Measurements from ENCODE around the gene FUT9. TPM values are rescaled to one million over a fixed set of nuclear protein-coding genes. Genes with fewer than 3 reads are reported as not detected.

Gene FUT9
- total RNA-seq, 2 donors from 2014 or later, result 1.5 to 4.3 TPM

GRCh38 chr6:96196633-96197032, 180.9 kb downstream of the FUT9 start:
- Mint-ChIP-seq H3K27me3 (ENCODE audit: insufficient read depth) (no peaks in the 10 kb centered on the region), H3K36me3 (ENCODE audit: low read depth) (no peaks in the 10 kb centered on the region), H3K27ac (peak overlapping the region; percentile 67), H3K4me3 (no peak overlapping the region), H3K4me1 (no peaks in the 10 kb centered on the region), H3K9me3 (peaks cover 12% of the 10 kb centered on the region)
- no peak for TF ChIP-seq CTCF (conservative IDR thresholded peaks at IDR 0.05)
- DNase-seq, result no peak
- no peaks in the 10 kb centered on the region for H3K27me3 ChIP-seq (ENCODE audit: control insufficient read depth, insufficient read depth, low read length, poor library complexity, severe bottlenecking)
- H3K4me1 ChIP-seq (ENCODE audit: control insufficient read depth, insufficient read depth, low read length), result no peaks in the 10 kb centered on the region
- no peak overlapping the region for H3K4me3 ChIP-seq (ENCODE audit: low read length)
- H3K9me3 ChIP-seq (ENCODE audit: control insufficient read depth, low read length), result no peaks in the 10 kb centered on the region
- WGBS, 2 experiments (ENCODE audit: insufficient coverage in 1 of 2, insufficient read length in 1 of 2), result 85 to 100% methylated on average over 1 to 2 of the region's 3 CpGs
- H3K36me3 ChIP-seq (ENCODE audit: control insufficient read depth, insufficient read depth, low read length), result no peaks in the 10 kb centered on the region
- H3K27ac ChIP-seq (ENCODE audit: low read depth, low read length), result no peak overlapping the region
- no peak overlapping the region for H3K9ac ChIP-seq (ENCODE audit: extremely low read depth, low read length, poor library complexity, severe bottlenecking)

GRCh38 chr6:96197241-96197640, 181.5 kb downstream of the FUT9 start:
- Histone ChIP-seq H3K27ac (ENCODE audit: low read depth, low read length) (no peak overlapping the region), H3K36me3 (ENCODE audit: control insufficient read depth, insufficient read depth, low read length) (no peaks in the 10 kb centered on the region), H3K4me1 (ENCODE audit: control insufficient read depth, insufficient read depth, low read length) (no peaks in the 10 kb centered on the region), H3K27me3 (ENCODE audit: control insufficient read depth, insufficient read depth, low read length, poor library complexity, severe bottlenecking) (no peaks in the 10 kb centered on the region), H3K9me3 (ENCODE audit: control insufficient read depth, low read length) (no peaks in the 10 kb centered on the region), H3K9ac (ENCODE audit: extremely low read depth, low read length, poor library complexity, severe bottlenecking) (no peak overlapping the region), H3K4me3 (ENCODE audit: low read length) (no peak overlapping the region)
- Mint-ChIP-seq H3K36me3 (ENCODE audit: low read depth) (no peaks in the 10 kb centered on the region), H3K4me3 (no peak overlapping the region), H3K27ac (peak overlapping the region; percentile 67), H3K4me1 (no peaks in the 10 kb centered on the region), H3K27me3 (ENCODE audit: insufficient read depth) (no peaks in the 10 kb centered on the region), H3K9me3 (peaks cover 6% of the 10 kb centered on the region)
- TF ChIP-seq CTCF (conservative IDR thresholded peaks at IDR 0.05), result no peak
- DNase-seq, result no peak

- 94% methylated on average over 6 of the region's 6 CpGs for WGBS, 2 experiments (ENCODE audit: insufficient coverage in 1 of 2, insufficient read length in 1 of 2)
- Mint-ChIP-seq H3K4me1 (peaks cover 7% of the 10 kb centered on the region), H3K27me3 (ENCODE audit: insufficient read depth) (no peaks in the 10 kb centered on the region), H3K36me3 (ENCODE audit: low read depth) (no peaks in the 10 kb centered on the region), H3K9me3 (no peaks in the 10 kb centered on the region), H3K4me3 (no peak overlapping the region), H3K27ac (no peak overlapping the region)
- Histone ChIP-seq H3K4me3 (ENCODE audit: low read length) (no peak overlapping the region), H3K27ac (ENCODE audit: low read depth, low read length) (no peak overlapping the region), H3K9me3 (ENCODE audit: control insufficient read depth, low read length) (no peaks in the 10 kb centered on the region), H3K27me3 (ENCODE audit: control insufficient read depth, insufficient read depth, low read length, poor library complexity, severe bottlenecking) (no peaks in the 10 kb centered on the region), H3K9ac (ENCODE audit: extremely low read depth, low read length, poor library complexity, severe bottlenecking) (no peak overlapping the region), H3K36me3 (ENCODE audit: control insufficient read depth, insufficient read depth, low read length) (no peaks in the 10 kb centered on the region), H3K4me1 (ENCODE audit: control insufficient read depth, insufficient read depth, low read length) (no peaks in the 10 kb centered on the region)
- DNase-seq, result no peak
- TF ChIP-seq CTCF (conservative IDR thresholded peaks at IDR 0.05), result no peak
Observed at GRCh38 chr6:96202571-96202970, 186.8 kb downstream of the FUT9 start.

Measured in endodermal cell (in vitro differentiated cells).